IPS-18c (cell line): Measurements from ENCODE around the gene BMP8B.
A peak's percentile ranks its signal among the peaks of the same experiment; 100 is the strongest.

Experiments used
- H3K4me3 ChIP-seq: 2 replicates; pipeline ENCODE4 v1.7.0; 2013; ENCODE audit warnings: low read depth, mild to moderate bottlenecking, low read length, moderate library complexity; ENCODE audit not compliant: insufficient read depth
- H3K9me3 ChIP-seq: one replicate; pipeline ENCODE4 v1.6.1; 2013; ENCODE audit warnings: mild to moderate bottlenecking, low read length, moderate library complexity; ENCODE audit not compliant: control insufficient read depth, insufficient read depth

The BMP8B gene

DNA sequence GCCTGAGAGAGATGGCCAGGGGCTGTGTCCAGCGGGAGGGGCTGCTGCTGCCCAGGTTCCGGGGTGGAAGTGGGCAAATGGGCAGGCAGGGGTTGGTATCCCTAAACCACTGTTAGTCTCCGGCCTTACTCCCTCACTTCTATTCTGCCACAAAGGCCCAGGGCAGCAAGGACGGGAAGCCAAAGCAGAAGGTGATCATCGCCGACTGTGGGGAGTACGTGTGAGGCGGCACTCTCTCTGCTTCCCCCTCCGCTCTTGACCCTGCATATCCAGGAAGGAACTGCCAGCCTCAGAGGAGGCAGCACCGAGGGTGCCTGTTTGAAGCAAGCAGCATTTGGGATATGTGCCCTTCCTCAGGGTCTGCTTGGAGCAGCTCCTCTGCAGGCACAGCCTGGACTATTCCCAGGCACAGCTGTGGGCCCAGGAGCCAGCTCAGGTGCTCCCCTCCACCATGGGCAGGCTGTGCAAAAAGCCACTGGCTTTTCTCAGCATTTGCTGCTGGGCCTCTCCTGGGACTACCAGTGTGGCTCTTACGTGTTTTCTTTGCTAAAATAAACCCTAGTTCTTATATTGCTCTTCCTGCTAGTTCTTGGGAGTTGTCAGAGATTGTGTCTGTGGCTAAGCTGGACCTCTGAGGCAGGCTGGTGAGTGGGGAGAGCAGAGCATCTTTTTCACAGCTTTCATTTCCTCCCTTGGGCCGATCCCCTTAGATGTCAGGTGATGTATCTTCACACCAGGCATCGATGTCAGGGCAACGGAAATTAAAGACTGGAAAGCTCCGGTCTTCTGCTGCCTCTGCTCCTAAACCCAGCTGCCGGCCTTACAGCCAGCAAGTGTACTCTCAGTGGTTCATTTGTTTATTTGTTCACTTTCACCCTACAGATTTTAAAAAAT, 35.3 kb downstream of the BMP8B start:
- no peaks in the 10 kb centered on the region for H3K9me3 ChIP-seq
- H3K4me3 ChIP-seq, result no peak overlapping the region

- Histone ChIP-seq H3K9me3 (no peaks in the 10 kb centered on the region), H3K4me3 (no peak overlapping the region)
Observed at GRCh38 chr1:39752703-39753102, 36.0 kb downstream of the BMP8B start.

DNA sequence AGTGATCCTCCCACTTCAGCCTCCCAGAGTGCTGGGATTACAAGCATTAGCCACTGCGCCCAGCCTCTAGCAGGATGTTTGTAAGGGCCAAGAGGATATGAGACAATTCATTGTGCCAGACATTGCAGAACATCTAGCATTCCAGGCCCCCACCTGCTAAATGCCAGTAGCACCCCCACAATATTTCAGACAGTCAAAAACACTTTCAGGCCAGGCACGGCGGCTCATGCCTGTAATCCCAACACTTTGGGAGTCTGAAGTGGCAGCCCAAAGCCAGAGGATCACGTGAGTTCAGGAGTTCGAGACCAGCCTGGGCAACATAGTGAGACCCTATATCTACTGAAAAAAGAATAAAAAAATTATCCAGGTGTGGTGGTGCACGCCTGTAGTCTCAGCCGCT, 37.1 kb downstream of the BMP8B start:
- H3K4me3 ChIP-seq, result no peak overlapping the region
- H3K9me3 ChIP-seq, result no peaks in the 10 kb centered on the region

GRCh38 chr1:39745016-39745670, 43.5 kb downstream of the BMP8B start:
- no peaks in the 10 kb centered on the region for H3K9me3 ChIP-seq
- H3K4me3 ChIP-seq, result no peak overlapping the region

GRCh38 chr1:39738622-39739366, 49.9 kb downstream of the BMP8B start, which contains the start of gene PPIE:
Gene PPIE (plus strand): TSS chr1:39738882. CDS start chr1:39738901, 19 bp downstream.
- Histone ChIP-seq H3K4me3 (peak within 1 kb of the TSS; percentile 98), H3K9me3 (no peaks in the 10 kb centered on the region)

DNA sequence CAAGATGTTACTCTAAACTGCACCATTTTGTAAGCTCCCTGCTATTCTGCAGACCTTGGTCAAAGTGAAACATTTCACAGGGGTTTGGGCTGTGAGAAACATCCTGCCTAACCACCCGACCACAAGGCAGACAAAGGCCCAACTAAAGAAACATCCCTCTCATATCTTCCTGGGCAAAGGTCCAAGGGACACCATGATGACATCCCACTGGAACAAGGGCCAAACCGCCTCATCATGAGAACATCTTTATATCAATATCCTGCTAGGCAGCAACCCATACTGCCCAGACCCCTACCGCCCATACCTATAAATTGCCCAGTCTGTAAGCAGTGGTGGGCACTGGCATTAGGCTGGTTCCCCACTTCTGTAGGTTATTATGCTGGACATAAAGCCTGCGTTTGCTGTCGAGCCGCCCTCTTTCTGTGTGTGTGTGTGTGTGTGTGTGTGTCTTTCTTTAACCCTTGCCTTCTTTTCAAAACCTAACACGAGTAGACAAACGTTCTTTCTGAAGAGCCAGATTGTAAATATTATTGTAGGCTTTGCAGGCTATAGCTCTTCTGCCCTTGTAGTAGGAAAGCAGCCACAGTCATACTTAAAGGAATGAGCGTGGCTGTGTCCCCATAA, 51.0 kb downstream of the BMP8B start:
- H3K4me3 ChIP-seq, result no peak overlapping the region
- no peaks in the 10 kb centered on the region for H3K9me3 ChIP-seq

DNA sequence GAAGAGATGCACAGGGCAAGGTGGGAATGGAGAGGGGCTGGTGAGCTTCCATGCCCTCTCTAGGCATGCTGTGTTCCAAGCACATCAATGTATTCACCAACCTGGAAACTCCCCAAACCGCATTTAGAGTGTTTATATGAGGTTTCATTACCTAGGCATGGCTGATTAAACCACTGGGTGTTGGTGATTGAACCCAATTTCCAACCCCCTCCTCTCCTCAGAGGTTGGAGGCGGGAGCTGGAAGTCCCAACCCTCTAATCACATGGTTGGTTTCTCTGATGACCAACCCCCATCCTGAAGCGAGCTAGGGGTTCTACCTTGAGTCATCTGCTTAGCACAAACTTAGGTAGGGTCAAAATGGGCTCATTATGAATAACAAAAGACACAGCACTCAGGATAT, 52.9 kb downstream of the BMP8B start:
- no peaks in the 10 kb centered on the region for H3K9me3 ChIP-seq
- H3K4me3 ChIP-seq, result no peak overlapping the region

GRCh38 chr1:39733161-39733560, 55.5 kb downstream of the BMP8B start:
- Histone ChIP-seq H3K4me3 (no peak overlapping the region), H3K9me3 (no peaks in the 10 kb centered on the region)

- H3K9me3 ChIP-seq, result no peaks in the 10 kb centered on the region
Observed at GRCh38 chr1:39732730-39733129, 55.9 kb downstream of the BMP8B start.

DNA sequence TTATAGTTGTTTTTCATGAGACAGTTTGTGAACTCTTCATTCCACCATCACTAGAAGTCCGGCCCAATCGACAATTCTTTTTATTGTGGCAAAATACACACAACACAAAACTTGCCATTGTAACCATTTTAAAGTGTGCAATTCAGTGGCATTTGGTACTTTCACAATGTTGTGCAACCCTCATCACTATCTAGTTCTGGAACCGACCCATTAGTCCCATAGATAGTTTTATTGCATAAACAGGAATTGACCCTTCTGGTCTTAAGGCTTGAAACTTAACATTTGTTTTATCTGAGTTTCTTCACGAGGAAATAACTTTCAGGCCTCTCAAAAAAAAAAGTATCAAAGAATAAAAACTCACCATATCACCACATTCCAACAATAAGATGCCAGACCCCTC, 58.8 kb downstream of the BMP8B start:
- no peak overlapping the region for H3K4me3 ChIP-seq
- H3K9me3 ChIP-seq, result no peaks in the 10 kb centered on the region

More at GRCh38 chr1:39732730-39733129, 55.9 kb downstream of the BMP8B start:
- no peak overlapping the region for H3K4me3 ChIP-seq

- Histone ChIP-seq H3K9me3 (no peaks in the 10 kb centered on the region), H3K4me3 (no peak overlapping the region)
Observed at GRCh38 chr1:39729030-39729429, 59.6 kb downstream of the BMP8B start.

GRCh38 chr1:39727932-39728317, 60.7 kb downstream of the BMP8B start:
- no peak overlapping the region for H3K4me3 ChIP-seq
- no peaks in the 10 kb centered on the region for H3K9me3 ChIP-seq

GRCh38 chr1:39727221-39727931, 61.3 kb downstream of the BMP8B start:
- Histone ChIP-seq H3K9me3 (no peaks in the 10 kb centered on the region), H3K4me3 (no peak overlapping the region)

- H3K4me3 ChIP-seq, result no peak overlapping the region
- H3K9me3 ChIP-seq, result no peaks in the 10 kb centered on the region
Observed at GRCh38 chr1:39726600-39726999, 62.1 kb downstream of the BMP8B start.

DNA sequence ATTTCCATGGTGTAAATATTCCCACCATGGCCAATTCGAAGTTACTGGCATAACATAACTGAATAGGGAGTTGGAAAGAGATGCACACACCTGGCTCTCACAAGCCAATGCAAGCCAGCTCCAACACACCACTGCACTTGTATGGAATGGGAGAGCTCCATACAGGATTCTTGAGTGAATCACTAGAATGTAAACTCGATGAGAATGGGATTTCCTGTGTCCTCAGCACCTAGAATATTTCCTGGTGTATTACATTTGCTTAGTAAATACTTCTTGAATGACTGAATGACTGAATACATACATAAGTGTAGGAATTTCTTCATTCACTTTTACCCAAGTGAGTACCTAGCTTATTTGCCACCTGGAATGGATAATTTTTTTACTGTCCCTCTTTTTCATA, 66.2 kb downstream of the BMP8B start:
- H3K4me3 ChIP-seq, result no peak overlapping the region
- H3K9me3 ChIP-seq, result no peaks in the 10 kb centered on the region

DNA sequence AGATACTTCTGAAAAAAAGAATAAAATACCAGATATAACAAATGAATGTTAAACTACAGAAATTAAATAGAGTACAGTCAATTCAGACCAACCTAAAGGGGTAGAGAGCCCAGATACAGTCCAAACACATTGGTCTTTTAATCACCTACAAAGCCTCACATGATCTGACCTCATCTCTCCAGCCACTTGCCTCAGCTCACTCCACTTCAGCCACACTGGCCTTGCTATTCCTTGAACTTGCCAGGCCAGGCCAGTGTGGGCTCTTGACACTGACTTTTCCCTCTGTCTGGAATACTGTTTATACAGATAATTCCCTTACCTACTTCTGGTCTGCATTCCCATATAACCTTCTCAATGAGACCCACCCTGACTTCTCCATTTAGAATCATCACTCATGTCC, 67.0 kb downstream of the BMP8B start:
- Histone ChIP-seq H3K4me3 (no peak overlapping the region), H3K9me3 (no peaks in the 10 kb centered on the region)
